HG03064 (cell line): ENCODE results near the gene CSPG5.

Experiments used
- ATAC-seq: cut with Tn5 transposase; IDR thresholded peaks from one replicate; pipeline ENCODE4 v1.9.1; 2021; ENCODE audit warnings: low read depth; ENCODE audit not compliant: unreplicated experiment

The CSPG5 gene

DNA sequence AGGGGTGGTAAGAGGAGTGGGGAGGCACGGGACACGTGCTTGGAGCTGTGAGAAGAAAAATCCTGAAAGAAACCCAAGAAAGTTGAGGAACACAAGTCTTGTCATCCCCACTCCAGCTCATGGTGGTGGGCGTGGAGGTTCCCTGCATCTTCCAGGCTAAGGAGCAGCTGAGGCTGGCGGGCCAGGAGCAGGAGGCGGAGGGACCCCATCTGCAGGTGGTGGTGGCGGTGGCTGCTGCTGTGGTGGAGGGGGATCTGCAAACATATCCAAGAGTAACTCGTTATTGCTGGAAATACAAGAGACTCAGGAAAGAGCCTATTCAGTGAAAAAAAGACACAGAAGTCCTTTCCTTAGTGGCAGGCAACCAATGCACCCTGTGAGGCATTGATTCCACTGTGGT lies 9.4 kb upstream of the CSPG5 start:
- ATAC-seq: no peak

DNA sequence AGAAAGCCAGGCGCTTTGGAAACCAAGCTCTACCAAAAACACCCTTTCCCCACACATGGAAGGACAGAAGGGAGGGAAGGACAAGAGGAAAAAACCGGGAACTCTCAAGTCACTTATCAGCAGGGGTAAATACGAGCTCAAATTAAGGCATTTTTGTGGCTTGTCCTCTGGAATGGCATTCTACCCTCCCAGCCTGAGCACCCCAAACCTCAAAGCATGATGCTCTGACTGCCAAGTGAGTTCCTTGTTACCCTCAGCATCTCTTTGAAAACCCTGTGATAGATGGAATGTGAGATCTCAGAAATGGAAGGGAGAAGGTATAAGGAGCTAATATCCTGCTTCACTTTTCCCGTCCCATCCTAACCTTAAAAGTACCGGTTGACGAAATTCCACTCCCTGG lies 8.1 kb upstream of the CSPG5 start:
- ATAC-seq: no peak

DNA sequence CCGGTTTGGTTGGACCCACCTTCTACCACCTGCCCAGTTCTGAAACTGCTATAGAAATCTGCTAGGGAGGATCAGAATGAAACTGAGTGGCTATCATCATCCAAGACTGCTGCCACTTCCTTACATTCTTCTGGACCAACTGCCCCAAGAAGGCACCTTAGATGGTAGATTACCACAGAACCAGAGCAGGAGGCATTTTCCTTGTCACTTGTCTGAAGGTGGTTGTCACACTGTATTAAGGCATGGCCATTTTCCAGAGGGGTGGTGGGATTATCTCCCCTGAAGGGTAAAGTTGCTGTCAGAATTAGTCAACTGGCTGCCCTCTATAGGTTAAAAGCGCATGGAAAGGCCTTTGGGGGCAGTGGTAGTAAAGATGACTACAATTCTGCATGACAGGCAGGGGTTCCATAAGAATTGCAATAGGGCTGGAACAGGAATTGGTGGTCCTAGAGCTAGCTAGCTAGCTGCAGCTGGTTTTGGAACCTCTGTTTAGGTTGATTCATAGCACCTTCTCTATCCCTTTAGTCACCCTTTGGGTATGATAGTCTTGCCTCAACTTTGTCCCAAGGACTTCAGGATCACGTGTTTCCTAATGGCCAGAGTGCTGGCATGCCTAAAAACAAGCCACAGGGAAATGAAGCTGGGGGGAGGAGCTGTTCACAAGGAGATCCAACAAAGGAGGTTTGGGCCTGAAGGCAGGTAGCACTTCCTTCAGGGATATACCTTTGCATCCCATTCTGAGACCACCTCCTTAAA lies 4.8 kb upstream of the CSPG5 start:
- no peak for ATAC-seq

DNA sequence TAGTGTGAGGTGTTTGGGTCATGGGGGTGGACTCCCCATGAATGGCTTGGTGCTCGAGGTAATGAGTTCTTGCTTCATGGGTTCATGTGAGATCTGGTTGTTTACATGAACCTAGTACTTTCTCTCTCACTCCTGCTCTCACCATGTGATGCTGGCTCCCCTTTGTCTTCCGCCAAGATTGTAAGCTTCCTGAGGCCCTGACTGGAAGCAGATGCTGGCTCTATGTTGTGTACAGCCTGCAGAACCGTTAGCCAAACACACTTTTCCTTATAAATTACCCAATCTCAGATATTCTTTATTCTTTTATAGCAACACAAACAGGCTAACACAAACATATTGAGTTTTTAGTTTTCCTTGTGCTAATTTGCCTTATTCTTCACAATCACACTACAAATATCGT lies 3.2 kb upstream of the CSPG5 start:
- ATAC-seq: no peak

DNA sequence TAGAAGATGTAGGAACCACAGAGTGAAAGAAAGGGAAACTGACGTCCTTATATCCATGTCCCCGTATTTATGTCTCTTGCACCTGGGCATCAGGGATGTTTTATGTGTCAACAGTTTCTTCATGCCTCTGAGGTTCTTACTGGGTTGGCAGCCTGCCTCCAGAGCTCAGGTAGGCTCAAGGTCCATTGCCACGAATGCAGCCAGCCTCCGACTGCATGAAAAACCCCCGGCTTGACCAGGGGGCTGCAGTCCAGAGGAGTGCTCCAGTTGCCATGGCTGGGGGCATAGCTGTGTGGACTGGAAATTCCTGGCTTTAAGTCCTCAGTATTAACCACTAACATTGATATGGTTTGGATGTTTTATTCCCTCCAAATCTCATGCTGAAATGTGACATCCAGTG lies 2.8 kb upstream of the CSPG5 start:
- no peak for ATAC-seq

DNA sequence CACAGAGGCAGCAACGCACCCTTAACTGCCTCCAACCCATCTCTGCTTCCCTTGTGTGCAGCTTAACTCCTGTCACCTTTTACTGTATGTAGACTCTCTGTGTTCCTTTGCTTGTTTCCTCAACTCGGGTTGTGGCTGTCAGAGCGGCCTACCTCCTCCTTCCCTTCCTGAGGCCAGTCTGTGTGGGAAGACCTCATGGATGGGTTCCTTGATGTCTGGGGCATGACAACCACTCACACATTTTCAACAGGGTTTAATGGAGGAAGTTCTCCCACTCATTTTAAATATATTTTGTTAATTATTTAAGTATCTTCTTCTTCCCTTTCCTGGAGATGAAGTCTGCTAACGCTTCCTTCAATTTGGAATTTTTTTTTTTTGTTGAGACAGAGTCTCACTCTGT lies 1.8 kb upstream of the CSPG5 start:
- ATAC-seq: no peak

DNA sequence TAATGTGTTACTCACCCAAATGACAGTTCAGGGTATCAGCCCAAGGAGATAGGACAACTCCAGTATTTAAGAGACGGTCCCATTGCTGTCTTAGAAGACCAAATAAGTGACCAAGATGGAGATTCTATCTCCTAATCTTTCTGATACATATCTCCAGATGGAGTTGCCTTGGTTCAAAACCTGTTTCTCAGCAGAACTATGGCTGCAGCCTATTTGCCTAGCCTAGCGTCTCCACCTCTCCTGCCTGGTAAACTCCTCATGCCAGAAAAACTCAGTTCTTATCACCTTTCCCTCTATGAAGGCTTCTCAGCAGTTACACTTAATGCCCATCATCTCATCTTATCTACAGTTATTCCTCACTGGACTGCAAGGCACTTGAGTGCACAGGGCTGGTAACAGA lies 1.2 kb upstream of the CSPG5 start:
- no peak for ATAC-seq

DNA sequence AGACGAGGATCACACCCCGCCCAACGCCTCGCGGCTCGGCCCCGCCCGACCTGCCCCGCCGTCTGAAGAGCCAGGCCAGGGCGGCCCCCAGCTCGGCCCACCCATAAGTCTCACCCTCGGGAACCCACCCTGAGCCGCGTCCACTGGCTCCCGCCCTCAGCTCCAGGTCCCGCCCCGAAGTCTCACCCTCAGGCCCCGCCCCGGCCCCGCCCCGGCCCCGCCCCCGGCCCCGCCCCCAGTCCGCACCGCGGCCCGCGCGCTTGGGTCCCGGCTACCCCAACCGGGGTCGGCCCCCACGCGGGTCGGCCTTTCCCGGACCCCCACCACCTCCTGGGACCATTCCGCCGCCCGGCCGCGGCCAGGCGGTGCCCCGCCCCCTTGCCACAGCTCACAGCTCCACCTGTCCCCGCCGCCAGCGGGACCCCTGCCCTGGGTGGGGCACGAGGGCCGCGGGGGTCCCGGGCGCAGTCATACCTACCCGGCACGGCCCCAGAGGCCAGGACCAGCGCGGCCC lies 489 bp downstream of the CSPG5 start:
- no peak for ATAC-seq

DNA sequence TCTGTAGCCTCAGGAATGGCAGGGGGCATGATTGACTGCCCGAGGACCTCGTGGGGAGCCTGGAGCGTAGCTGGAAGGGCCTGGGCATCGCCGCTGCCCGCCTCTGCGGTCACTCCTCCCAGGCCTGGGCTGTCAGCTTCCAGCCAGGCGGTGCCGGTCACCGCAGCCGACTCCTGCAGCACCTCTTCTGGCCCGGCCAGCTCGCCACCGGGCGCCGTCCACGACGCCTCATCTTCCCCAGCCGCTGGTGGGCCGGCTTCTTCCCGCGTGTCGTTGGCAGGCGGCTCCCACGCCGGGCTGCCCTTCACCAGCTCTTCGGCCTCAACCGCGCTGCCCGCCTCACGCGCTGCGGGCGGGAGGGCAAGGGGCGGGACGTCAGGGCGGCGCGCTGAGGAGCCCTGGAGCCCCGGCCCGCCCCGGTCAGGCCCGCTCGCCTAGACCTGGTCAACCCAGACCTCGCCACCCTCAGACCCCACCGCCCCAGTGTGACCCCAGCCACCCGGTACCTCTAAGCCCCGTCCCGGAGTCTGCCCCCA lies 1.0 kb downstream of the CSPG5 start:
- no peak for ATAC-seq

DNA sequence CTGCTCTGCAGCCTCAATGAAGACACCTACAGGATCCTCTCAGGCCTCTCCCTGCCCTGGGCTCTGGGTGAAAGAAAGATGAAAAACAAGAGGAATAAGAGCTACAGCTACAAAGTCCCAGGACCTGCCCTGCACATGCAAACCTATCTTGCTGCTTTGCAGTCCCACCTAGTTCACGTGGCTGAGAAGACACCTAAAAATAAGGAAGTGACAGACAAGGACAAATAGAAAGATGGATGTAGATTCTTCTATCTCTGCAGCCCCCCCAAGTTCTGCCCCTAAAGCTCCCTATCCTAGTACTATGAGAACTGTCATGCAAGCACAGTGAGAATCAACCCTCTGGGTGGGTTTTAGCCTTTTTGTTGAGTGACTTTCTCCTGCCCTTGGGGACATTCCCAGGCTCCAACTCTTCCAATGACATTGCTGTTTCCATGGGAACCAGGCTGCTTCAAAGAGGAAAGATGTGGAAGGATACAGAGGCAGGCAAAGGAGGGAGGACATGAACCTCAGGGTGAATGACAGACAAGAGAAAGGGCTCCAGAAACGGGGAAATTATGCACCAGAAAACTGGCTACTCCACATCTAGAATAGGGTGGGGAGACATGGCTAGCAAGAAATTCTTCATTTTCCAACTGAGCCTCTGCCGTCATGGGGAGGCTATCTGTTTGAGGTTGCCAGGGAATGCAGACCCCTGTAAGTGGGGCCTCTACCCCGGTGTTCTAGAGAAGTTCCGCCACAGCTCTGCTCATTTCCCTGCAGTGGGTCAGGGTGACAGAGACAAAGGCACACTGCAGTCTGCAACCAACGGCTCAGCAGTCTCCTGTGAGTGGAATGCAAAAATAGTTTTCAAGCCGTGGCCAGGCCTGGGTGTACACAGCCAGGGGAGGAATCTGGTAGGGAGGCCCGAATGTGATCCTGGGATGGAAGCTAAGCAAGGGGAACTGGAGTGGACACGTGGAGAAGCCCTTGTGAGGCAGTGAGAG lies 5.2 kb downstream of the CSPG5 start:
- no peak for ATAC-seq

DNA sequence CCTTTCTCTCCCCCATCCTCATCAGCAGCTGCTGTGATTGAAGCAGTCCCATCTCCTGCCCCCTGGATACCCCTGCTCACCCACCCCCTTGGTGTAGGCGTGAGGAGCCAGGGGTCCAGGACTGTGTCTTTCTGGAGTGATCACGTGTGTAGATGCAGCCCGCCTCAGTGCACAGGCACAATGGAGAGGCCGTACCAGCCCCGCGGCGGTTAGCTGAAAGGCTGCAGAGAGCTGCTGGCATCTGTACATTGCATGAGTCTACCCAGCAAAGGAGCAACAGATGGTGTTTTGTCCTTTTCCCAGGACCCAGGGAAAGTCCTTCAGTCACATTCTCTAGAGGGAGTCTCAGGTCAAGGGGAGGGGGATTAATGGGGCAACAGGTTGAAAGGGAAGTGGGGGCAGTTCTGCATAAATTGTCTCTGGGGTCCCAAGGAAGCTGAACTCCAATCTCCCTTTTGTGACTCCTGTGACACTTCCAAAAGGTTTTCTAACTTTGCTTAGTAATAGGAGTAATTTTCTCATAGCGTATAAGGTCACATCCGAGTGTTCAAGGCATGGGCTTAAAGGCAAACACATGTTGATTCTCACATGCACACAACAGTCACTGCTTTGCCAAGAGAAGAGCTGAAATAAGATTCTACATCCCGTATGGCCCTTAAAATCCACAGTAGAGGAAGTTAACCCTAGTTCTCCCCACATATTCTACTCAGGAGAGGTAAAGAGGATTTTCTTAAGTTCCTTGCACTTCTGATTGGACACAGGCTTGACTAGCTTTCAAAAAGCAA lies 7.1 kb downstream of the CSPG5 start:
- ATAC-seq: no peak

DNA sequence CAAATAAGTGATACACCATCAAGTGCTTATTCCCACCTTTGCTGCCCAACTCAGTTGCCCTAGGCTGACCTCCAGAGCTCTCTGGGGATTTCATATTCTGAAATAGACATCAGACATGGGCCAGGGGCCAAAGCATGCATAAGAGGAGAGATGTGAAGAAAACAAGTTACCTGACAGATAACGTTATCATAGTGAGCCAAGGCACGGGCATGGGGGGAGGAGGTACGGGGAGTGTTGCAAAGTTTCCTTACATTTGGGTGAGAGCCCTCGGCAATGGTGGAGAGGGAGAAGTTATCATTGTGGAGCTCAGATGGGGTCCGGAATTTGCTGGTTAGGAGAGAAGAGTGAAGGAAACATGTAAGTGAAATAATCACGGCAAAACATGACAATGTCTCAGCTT lies 9.8 kb downstream of the CSPG5 start:
- ATAC-seq: no peak

DNA sequence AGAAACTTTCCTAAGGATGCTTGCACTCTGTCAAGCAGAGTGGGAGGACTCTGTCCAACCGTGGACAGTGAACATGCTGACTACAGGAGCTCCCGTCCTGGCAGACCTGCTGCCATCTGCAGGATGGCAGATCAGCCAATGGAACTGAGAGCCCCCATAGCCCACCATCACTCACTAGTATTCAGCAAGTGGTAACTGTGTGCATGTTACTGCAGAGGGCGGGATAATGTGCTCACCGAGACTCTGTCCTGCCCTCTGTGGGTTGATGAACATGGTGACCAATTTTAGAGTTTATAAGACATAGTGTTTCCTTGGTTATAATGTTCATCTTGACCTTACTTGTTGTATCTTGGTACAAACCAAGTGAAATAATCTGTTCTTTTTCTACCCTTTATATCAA lies 11.5 kb downstream of the CSPG5 start:
- ATAC-seq: no peak

DNA sequence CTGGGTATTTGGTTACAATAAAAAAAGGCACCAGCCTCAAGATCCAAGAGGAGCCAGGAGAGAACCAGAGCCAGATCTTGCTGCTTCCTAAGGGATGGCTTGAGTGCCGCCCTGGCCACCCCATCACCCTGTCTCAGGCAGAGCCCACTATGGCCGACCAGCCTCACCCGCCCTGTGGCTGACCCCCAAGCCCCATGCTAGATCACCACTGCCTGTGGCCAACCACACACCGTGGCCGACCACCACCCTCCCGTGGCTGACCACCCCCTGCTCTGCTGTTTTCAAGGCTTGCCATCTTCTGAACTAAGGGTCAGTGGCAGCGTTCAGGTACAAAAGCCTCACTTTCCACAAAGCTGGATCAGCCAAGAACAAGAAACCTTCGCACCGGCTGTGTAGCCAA lies 12.0 kb downstream of the CSPG5 start:
- ATAC-seq: no peak

DNA sequence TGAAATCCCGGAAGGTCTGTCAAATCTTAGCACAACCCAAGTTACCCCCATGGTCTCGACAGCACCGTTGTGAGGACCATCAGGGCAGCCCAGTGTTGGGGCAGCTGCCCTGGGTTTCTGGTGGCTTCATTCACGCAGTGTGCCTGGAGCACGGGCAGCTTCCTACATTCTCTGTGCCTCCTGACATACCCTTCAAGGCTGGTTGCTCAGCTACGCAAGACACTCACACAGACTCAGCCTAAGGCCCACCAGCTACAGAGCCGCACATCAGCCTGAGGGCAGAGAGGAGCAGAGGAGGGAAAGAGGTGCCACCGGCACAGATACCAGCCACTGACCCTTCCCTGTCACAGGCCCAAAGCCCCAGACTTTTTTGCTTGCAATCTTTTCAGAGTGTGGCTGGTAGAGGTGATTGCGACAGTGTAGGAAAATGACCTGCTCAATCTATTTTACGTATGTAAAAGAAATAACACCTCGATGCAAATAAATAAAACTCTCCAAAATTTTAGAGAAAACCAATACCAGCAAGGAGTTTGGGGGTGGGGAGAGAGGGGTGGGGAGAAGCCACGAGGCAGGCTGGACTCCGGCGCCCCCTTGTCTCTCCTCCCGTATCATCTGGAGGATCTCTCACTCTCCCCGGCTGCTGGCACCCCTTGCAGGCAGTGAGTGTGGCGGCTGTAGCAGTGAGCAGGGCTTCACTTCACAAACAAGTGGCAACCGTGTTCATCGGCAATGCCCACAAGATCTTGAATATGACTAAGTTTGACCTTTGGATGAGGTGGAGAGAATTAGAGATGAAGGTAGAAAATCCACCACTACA lies 12.7 kb downstream of the CSPG5 start:
- no peak for ATAC-seq

DNA sequence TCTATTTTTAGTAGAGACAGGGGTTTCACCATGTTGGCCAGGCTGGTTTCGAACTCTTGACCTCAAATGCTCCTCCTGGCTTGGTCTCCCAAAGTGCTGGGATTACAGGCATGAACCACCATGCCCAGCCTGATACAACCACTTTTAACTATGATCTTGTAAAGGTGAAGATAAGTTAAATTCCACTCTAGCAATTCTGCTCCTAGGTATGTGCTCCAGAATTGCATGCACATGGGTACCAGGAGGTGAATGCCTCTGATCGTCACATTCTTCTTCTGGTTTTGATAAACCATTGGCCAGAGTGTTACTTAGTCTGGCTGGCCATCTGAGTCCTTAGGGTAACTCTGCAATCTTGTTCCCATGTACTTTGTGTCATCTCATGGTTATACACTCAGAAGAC lies 22.3 kb downstream of the CSPG5 start:
- no peak for ATAC-seq

DNA sequence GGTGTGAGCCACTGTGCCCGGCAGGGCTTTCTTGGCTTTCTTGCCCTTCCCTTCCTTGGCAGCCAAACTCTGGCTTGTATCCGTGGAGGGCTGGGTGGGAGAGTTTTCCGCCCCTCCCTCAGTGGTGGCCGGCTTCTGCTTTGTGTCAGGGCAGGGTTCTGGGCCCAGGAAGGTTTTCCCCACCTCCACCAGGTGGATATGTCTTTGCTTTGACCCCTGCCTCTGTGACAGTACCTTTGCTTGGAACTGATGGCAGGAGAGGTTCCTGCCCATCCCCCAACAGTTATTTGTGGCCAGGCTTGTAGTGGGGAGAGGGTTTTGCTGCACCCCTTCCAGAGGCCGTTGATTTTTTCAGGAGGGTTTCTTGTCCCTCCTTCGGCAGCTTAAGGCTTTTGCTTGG lies 24.3 kb downstream of the CSPG5 start:
- no peak for ATAC-seq

DNA sequence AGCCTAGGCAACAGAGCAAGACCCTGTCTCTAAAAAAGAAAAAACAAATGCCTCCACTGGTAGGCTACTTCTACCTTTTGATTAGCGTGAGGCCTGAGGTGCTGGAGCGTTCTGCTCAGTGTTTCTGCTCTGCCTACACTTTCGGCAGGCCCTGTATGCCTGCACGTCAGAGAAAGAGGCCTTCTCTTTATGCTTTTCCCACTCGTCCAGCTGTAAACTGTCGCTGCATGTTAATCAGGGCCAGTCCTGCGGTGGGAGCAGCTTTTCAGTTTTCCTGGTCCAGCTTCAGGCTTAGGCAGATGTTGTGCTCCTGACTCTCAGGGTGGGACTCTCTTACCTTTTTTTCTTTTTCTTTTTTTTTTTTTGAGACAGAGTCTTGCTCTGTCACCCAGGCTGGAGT lies 25.3 kb downstream of the CSPG5 start:
- ATAC-seq: no peak

DNA sequence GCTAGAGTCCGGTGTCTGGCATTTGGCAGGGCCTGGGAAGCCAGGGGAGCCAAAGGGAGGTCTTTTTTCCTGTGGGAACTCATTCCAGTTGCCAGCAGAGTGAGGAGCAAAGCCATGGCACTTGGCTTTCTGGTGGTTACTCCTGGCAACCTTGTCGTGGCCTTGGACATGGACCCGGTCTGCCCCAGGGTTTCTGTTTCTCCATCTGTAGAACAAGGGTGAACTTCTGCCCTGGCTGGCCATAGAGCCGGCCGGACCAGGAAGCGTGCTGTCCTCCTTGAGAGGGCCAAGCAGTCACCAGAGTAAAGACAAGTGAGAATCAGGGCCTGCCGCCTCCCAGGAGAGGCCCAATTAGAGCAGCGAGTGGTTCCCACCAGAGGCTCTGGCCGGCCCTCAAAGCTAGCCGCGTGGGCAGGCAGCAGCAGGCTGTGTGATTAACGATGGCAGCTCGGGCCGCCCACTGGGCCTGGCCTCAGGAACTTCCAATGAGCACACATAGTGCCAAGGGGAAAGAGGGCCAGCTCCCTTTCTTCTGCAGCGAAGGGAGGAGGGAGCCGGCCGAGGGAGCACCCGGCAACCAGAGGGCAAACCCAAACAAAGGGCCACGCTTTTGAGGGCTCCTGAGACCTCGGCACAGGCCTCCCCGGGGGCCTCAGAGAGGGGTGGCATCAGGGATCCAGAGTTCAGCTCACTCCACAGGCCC lies 36.0 kb downstream of the CSPG5 start:
- no peak for ATAC-seq
